Activated T-helper 17 cell treated with anti-CD3 and anti-CD28 coated beads, Interleukin-2, amount 50 U/mL, for 72 hours (primary cell): ENCODE results near the gene LDAH. TPM values are rescaled to one million over a fixed set of nuclear protein-coding genes. Genes with fewer than 3 reads are reported as not detected.

Experiments used
- ATAC-seq: fragments of 150-1000 bp; cut with Tn5 transposase; replicated peaks from 2 replicates; pipeline ENCODE4 v1.10.0; 2021; ENCODE audit warnings: mild to moderate bottlenecking, moderate library complexity
- H3K27ac Mint-ChIP-seq: one replicate; pipeline ENCODE4 v1.8.0; 2022; ENCODE audit warnings: mixed read lengths
- H3K27me3 Mint-ChIP-seq: one replicate; pipeline ENCODE4 v1.8.0; 2022; ENCODE audit warnings: mixed read lengths
- H3K36me3 Mint-ChIP-seq: one replicate; pipeline ENCODE4 v1.8.0; 2022; ENCODE audit warnings: low read depth, mild to moderate bottlenecking, mixed read lengths
- H3K4me1 Mint-ChIP-seq: one replicate; pipeline ENCODE4 v1.8.0; 2022; ENCODE audit warnings: mixed read lengths
- H3K4me3 Mint-ChIP-seq: one replicate; pipeline ENCODE4 v1.8.0; 2022; ENCODE audit warnings: mild to moderate bottlenecking, mixed read lengths
- H3K9me3 Mint-ChIP-seq: one replicate; pipeline ENCODE4 v1.8.0; 2022; ENCODE audit warnings: mixed read lengths
- total RNA-seq, 2 donors: library from RNA; stranded (reverse); gene quantifications; one replicate each; pipeline ENCODE4 v1.2.3, GENCODE V29; 2022

Gene LDAH
- total RNA-seq, 2 donors from 2014 or later, result 29.4 to 32.5 TPM

- no peak overlapping the region for H3K27ac Mint-ChIP-seq
- no peak for ATAC-seq
- H3K27me3 Mint-ChIP-seq, result no peaks in the 10 kb centered on the region
- H3K4me3 Mint-ChIP-seq, result no peak overlapping the region
- peaks cover 53% of the 10 kb centered on the region for H3K36me3 Mint-ChIP-seq
- no peaks in the 10 kb centered on the region for H3K9me3 Mint-ChIP-seq
- peaks cover 4% of the 10 kb centered on the region for H3K4me1 Mint-ChIP-seq
Observed at GRCh38 chr2:20757405-20758090, 65.4 kb downstream of the LDAH start.

DNA sequence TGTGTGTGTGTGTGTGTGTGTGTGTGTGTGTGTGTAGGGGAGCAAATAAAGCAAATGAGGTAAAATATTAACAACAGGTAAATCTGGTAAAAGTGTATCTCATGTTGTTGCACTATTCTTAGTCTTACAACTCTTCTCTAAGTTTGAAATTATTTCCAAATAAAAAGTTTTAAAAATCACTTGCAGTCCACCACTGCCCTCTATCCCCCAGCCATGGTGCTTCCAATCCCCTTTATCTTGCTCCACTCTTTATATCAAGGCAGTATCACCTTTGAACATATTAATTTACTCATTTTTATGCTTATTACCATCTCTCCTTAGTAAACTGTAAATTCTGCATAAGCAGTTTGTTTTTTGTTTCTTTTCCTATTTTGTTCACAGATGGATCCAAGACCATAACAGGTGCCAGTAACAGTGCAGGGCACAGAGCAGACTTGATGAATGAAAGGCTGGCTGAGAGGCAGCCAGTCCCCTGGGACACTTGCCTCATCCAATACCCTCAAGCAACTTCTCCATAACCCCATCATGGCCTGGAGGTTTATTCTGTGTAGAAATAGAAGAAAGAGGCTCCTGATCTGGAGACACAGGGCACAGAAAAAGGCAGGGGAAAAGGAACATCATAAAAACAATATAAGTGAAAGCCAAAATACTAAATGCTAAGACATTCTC lies 67.6 kb downstream of the LDAH start:
- peaks cover 4% of the 10 kb centered on the region for H3K4me1 Mint-ChIP-seq
- H3K27ac Mint-ChIP-seq, result no peak overlapping the region
- H3K27me3 Mint-ChIP-seq, result no peaks in the 10 kb centered on the region
- peaks cover 54% of the 10 kb centered on the region for H3K36me3 Mint-ChIP-seq
- no peak for ATAC-seq
- no peak overlapping the region for H3K4me3 Mint-ChIP-seq
- no peaks in the 10 kb centered on the region for H3K9me3 Mint-ChIP-seq

DNA sequence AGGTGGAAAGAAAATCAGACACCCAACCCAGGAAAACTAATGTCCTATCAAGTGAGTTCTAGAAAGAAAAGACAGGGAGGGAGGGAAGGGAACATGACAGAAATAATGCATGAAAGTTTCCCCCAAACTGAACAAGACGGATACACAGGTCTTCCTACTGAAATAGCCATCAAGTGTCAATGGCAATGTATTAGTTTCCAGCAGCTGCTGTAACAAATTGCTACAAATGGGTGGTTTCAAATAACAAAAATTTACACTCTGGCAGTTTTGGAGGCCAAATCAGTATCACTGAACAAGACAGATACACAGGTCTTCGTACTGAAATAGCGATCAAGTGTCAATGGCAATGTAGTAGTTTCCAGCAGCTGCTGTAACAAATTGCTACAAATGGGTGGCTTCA lies 70.6 kb downstream of the LDAH start:
- Mint-ChIP-seq H3K36me3 (peaks cover 42% of the 10 kb centered on the region), H3K9me3 (no peaks in the 10 kb centered on the region), H3K27ac (no peak overlapping the region), H3K4me3 (no peak overlapping the region), H3K4me1 (no peaks in the 10 kb centered on the region), H3K27me3 (no peaks in the 10 kb centered on the region)
- no peak for ATAC-seq

- ATAC-seq, result no peak
- Mint-ChIP-seq H3K27ac (no peak overlapping the region), H3K9me3 (no peaks in the 10 kb centered on the region), H3K4me1 (no peaks in the 10 kb centered on the region), H3K4me3 (no peak overlapping the region), H3K27me3 (no peaks in the 10 kb centered on the region), H3K36me3 (peaks cover 17% of the 10 kb centered on the region)
Observed at GRCh38 chr2:20747317-20747716, 75.6 kb downstream of the LDAH start.

DNA sequence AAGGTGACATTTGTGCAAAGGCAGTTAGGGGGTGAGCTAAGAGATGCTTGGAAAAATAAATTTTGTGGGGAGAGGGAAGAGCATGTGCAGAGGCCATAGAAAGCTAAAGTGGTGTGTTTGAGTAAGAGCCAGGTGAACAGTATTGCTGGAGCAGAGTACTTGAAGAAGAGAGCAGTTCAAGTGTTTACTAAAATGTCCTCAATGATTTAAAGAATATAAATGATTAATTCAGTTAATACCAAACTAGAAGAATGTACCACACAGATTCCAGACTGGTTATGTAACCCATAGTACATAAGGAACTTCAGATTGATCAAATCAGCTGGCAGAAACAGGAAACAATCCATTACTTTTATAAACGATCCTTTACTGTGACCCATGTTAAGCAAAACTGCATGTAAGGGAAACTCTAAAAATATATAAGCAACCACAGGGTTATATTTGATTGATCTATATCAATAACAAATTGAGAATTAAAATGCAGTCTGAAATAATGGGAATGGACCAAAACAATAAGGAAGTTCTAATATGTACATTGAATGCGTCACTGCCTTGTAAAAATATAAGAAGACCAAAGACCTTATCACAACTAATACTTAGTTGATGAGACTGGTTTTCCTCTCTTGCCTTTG lies 76.9 kb downstream of the LDAH start:
- H3K9me3 Mint-ChIP-seq, result no peaks in the 10 kb centered on the region
- no peaks in the 10 kb centered on the region for H3K27me3 Mint-ChIP-seq
- H3K4me1 Mint-ChIP-seq, result no peaks in the 10 kb centered on the region
- no peak overlapping the region for H3K4me3 Mint-ChIP-seq
- no peak for ATAC-seq
- H3K36me3 Mint-ChIP-seq, result peaks cover 17% of the 10 kb centered on the region
- no peak overlapping the region for H3K27ac Mint-ChIP-seq

- no peak overlapping the region for H3K27ac Mint-ChIP-seq
- H3K27me3 Mint-ChIP-seq, result no peaks in the 10 kb centered on the region
- H3K4me1 Mint-ChIP-seq, result no peaks in the 10 kb centered on the region
- H3K4me3 Mint-ChIP-seq, result no peak overlapping the region
- H3K9me3 Mint-ChIP-seq, result no peaks in the 10 kb centered on the region
- peaks cover 18% of the 10 kb centered on the region for H3K36me3 Mint-ChIP-seq
- ATAC-seq, result no peak
Observed at GRCh38 chr2:20744366-20745335, 78.2 kb downstream of the LDAH start.

- peaks cover 67% of the 10 kb centered on the region for H3K36me3 Mint-ChIP-seq
- no peaks in the 10 kb centered on the region for H3K9me3 Mint-ChIP-seq
- H3K27me3 Mint-ChIP-seq, result no peaks in the 10 kb centered on the region
- H3K27ac Mint-ChIP-seq, result no peak overlapping the region
- no peak for ATAC-seq
- H3K4me3 Mint-ChIP-seq, result no peak overlapping the region
- H3K4me1 Mint-ChIP-seq, result no peaks in the 10 kb centered on the region
Observed at GRCh38 chr2:20738772-20739171, 84.1 kb downstream of the LDAH start.

- no peak overlapping the region for H3K4me3 Mint-ChIP-seq
- no peaks in the 10 kb centered on the region for H3K9me3 Mint-ChIP-seq
- no peak for ATAC-seq
- H3K27ac Mint-ChIP-seq, result no peak overlapping the region
- H3K4me1 Mint-ChIP-seq, result no peaks in the 10 kb centered on the region
- H3K27me3 Mint-ChIP-seq, result no peaks in the 10 kb centered on the region
- H3K36me3 Mint-ChIP-seq, result peaks cover 64% of the 10 kb centered on the region
Observed at GRCh38 chr2:20737505-20737904, 85.4 kb downstream of the LDAH start.

DNA sequence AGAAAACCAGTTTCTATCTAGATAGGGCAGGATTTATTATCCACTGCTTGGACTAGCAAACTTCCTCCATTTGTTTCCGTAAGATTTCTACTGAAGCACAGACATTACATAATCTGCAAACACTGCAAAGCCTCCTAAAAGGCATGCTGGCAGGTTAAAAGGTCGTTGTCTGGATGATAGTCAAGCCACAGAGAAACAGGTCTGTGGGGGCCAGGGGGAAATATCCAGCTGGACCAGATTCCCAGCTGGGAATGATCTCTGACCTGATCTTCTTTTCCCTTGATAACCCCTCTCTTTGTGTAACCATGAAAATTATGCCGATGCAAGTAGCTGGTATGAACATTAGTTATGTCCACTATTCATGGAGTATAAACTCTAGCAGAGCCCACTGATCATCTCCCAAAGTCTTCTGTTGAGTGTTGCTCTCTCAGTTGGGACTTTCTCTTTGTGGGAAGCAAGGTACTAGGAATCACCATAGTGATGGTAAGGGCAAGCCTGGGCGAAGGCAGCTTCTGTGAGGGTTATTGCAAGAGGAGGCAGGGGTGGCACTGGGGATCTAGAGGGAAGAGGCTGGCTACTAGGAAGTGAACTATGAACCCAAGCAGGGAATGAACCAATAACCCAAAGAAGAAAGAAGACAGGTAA lies 94.7 kb downstream of the LDAH start:
- Mint-ChIP-seq H3K4me3 (no peak overlapping the region), H3K27me3 (no peaks in the 10 kb centered on the region), H3K36me3 (peaks cover 36% of the 10 kb centered on the region), H3K4me1 (peaks cover 9% of the 10 kb centered on the region), H3K9me3 (no peaks in the 10 kb centered on the region), H3K27ac (peak overlapping the region; percentile 13)
- ATAC-seq, result no peak

GRCh38 chr2:20726913-20727312 lies 96.0 kb downstream of the LDAH start:
- no peaks in the 10 kb centered on the region for H3K27me3 Mint-ChIP-seq
- H3K9me3 Mint-ChIP-seq, result no peaks in the 10 kb centered on the region
- H3K27ac Mint-ChIP-seq, result no peak overlapping the region
- peaks cover 45% of the 10 kb centered on the region for H3K36me3 Mint-ChIP-seq
- ATAC-seq, result no peak
- H3K4me1 Mint-ChIP-seq, result peaks cover 9% of the 10 kb centered on the region
- H3K4me3 Mint-ChIP-seq, result no peak overlapping the region

DNA sequence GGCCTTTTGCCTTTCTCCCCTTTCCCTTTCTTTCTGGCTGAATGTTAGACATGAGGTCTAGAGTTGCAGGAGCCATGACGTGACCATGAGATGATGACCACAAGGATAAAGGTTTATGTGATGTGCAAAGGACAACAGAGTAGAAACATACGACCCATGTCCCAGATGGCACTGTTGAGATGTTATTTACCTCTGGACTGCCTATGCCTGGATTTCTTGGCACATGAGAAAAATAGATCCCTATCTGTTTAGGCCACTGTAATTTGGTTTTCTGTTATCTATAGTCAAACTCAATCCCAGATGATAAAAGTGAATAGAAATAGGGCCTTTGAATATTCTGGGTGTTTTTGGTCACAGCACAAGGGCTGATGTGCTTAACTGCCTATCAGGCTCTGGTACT lies 97.1 kb downstream of the LDAH start:
- no peaks in the 10 kb centered on the region for H3K9me3 Mint-ChIP-seq
- peaks cover 43% of the 10 kb centered on the region for H3K36me3 Mint-ChIP-seq
- no peak for ATAC-seq
- peaks cover 9% of the 10 kb centered on the region for H3K4me1 Mint-ChIP-seq
- H3K4me3 Mint-ChIP-seq, result no peak overlapping the region
- no peaks in the 10 kb centered on the region for H3K27me3 Mint-ChIP-seq
- H3K27ac Mint-ChIP-seq, result no peak overlapping the region

GRCh38 chr2:20724500-20725053 lies 98.3 kb downstream of the LDAH start:
- no peaks in the 10 kb centered on the region for H3K9me3 Mint-ChIP-seq
- peaks cover 39% of the 10 kb centered on the region for H3K36me3 Mint-ChIP-seq
- H3K27ac Mint-ChIP-seq, result peak overlapping the region; percentile 56
- peak; percentile 90 for ATAC-seq
- H3K4me3 Mint-ChIP-seq, result no peak overlapping the region
- no peaks in the 10 kb centered on the region for H3K27me3 Mint-ChIP-seq
- peaks cover 9% of the 10 kb centered on the region for H3K4me1 Mint-ChIP-seq

DNA sequence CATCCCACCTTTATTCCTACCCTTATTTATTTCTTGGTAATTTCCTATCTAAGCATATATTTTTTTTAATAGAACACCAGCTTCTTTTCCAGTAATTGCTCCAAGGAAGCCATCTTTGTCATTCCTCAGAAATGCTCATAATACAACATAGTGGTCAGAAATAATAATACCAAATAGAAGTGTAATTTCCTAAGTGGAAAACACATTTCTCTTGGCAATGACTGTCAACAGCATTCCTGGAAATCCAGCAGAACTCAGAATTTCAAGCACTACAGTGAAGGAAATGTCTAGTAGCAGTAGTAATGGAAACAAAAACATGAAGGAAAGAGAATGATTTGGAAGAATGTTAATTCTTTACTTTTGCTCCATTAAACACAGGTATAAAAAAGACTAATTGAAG lies 99.4 kb downstream of the LDAH start:
- Mint-ChIP-seq H3K36me3 (peaks cover 39% of the 10 kb centered on the region), H3K27me3 (no peaks in the 10 kb centered on the region), H3K4me1 (peaks cover 9% of the 10 kb centered on the region), H3K4me3 (no peak overlapping the region), H3K9me3 (no peaks in the 10 kb centered on the region), H3K27ac (no peak overlapping the region)
- no peak for ATAC-seq
